ENCODE results near the gene METTL27.
A peak's percentile ranks its signal among the peaks of the same experiment; 100 is the strongest.
"Not testable (repeated sequence)": the region's sequence is repeated elsewhere in the genome, so short reads cannot be mapped to it uniquely, and the experiment has no call there.

METTL27 gene

DNA sequence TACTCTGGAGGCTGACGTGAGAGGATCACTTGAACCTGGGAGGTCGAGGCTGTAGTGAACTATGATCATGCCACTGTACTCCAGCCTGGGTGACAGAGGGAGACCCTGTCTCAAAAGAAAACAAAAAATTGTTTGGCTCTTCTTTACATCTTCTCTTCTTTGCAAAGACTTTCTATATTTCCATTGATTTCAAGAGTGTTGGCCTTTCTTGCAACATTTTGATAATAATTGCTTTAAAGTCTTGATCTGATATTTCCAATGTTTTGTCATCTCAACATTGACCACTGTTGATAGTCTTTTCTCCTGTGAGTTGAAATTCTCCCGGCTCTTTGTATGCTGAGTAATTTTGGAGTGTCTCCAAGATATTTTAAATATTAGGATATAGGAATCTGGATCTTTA, 29.3 kb downstream of the METTL27 start:
- Mint-ChIP-seq H3K4me1 (no peaks in the 10 kb centered on the region), H3K27me3 (peaks cover 24% of the 10 kb centered on the region), H3K27ac (ENCODE audit: low read depth) (no peak overlapping the region), H3K4me3 (no peak overlapping the region), H3K36me3 (ENCODE audit: insufficient read depth) (no peaks in the 10 kb centered on the region), H3K9me3 (no peaks in the 10 kb centered on the region)
- ATAC-seq (replicated peaks; ENCODE audit: extremely low read depth, poor library complexity, severe bottlenecking) = no peak
- DNase-seq (ENCODE audit: low spot score in 2 of 2) = no peak

DNA sequence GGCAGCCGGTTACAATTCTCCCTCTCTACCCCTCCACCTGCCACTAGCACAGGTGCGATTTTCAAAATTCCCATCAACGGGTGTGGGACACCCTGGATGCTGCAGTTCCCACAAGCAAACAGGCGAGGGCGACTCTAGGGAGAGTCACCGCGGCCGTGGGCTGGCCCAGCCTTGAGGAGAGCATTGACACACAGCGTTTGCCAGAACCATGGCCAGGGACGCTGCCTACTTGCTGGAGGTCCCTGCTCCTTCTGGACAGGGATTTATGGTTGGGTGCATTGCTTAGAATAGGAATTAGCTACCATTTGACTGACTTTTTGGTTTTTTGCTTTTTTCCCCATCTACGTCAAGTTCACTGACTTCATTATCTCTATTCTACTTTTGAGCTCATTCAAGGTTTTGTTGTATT, 30.6 kb downstream of the METTL27 start:
- Mint-ChIP-seq H3K4me1 (no peaks in the 10 kb centered on the region), H3K27me3 (peaks cover 12% of the 10 kb centered on the region), H3K36me3 (ENCODE audit: insufficient read depth) (no peaks in the 10 kb centered on the region), H3K9me3 (no peaks in the 10 kb centered on the region), H3K4me3 (no peak overlapping the region), H3K27ac (ENCODE audit: low read depth) (no peak overlapping the region)
- ATAC-seq (replicated peaks; ENCODE audit: extremely low read depth, poor library complexity, severe bottlenecking) (no peak), DNase-seq (ENCODE audit: low spot score in 2 of 2) (peak in 1 of 2 donors; percentile 24)

DNA sequence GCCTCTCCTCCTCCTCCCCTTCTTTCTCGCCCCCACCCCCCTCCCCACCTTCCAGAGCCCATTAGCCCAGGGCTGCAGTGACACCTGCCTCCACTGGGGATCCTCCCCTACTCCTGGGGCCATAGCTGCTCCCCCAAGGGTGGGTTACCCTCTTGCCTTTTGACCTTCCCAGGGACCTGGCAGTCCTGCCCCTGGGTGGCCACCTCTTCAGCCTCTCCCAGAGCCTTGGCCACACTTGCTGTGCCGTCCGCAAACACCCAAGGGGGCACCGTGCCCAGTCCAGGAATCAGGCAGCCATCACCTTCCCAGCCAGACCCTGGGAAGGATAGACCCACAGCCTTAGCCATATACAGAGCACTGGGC, 31.3 kb downstream of the METTL27 start:
- Mint-ChIP-seq H3K4me3 (no peak overlapping the region), H3K9me3 (no peaks in the 10 kb centered on the region), H3K4me1 (no peaks in the 10 kb centered on the region), H3K27ac (ENCODE audit: low read depth) (no peak overlapping the region), H3K27me3 (peaks cover 10% of the 10 kb centered on the region), H3K36me3 (ENCODE audit: insufficient read depth) (no peaks in the 10 kb centered on the region)
- no peak for DNase-seq (ENCODE audit: low spot score in 2 of 2)
- no peak for ATAC-seq (replicated peaks; ENCODE audit: extremely low read depth, poor library complexity, severe bottlenecking)

DNA sequence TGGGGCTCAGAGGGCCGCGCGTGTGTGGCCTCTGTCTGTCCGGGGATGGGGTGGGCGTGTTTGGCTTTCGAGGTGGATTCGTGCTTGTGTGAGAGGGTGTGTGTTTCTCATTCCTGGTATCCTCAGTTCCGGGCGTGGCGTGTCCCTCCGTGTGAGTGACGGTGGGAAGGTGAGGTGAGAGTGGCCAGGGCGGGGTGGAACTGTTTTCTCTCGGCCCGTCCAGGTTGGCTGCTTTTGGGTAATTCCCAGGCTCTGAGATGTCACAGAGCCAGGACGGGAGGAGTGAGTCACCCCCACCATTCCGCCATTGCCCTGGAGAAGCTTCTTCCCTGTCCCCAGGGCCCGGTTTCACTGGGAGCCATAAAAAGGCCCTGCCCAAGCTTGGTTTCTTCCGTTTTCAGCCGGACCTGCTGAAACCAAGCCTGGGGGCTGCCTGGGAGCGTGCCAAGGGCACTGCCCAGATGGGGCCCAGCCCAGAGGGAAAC, 32.8 kb downstream of the METTL27 start:
- H3K4me3 Mint-ChIP-seq = no peak overlapping the region
- H3K27ac Mint-ChIP-seq (ENCODE audit: low read depth) = no peak overlapping the region

DNA sequence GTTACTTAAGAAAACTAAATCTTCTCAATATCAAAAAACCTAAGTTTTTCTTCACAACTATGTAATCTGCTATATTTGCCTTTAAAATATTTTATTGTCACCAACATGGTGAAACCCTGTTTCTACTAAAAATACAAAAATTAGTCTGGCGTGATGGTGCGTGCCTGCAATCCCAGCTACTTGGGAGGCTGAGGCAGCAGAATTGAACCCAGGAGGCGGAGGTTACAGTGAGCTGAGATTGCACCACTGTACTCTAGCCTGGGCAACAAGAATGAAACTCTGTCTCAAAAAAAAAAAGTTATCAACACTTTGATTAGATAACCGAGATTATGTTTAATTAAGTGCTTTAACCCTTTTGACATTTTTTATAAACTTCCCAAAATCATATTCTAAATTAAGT, 39.9 kb downstream of the METTL27 start:
- Mint-ChIP-seq H3K9me3 (no peaks in the 10 kb centered on the region), H3K4me3 (no peak overlapping the region), H3K27me3 (peaks cover 31% of the 10 kb centered on the region), H3K36me3 (ENCODE audit: insufficient read depth) (no peaks in the 10 kb centered on the region), H3K27ac (ENCODE audit: low read depth) (no peak overlapping the region), H3K4me1 (no peaks in the 10 kb centered on the region)
- ATAC-seq (replicated peaks; ENCODE audit: extremely low read depth, poor library complexity, severe bottlenecking) (no peak), DNase-seq (ENCODE audit: low spot score in 2 of 2) (no peak)

More for the DNA sequence above, 32.8 kb downstream of the METTL27 start:
- Mint-ChIP-seq H3K9me3 (no peaks in the 10 kb centered on the region), H3K4me1 (no peaks in the 10 kb centered on the region), H3K36me3 (ENCODE audit: insufficient read depth) (no peaks in the 10 kb centered on the region), H3K27me3 (peaks cover 7% of the 10 kb centered on the region)
- no peak for ATAC-seq (replicated peaks; ENCODE audit: extremely low read depth, poor library complexity, severe bottlenecking)
- no peak for DNase-seq (ENCODE audit: low spot score in 2 of 2)

DNA sequence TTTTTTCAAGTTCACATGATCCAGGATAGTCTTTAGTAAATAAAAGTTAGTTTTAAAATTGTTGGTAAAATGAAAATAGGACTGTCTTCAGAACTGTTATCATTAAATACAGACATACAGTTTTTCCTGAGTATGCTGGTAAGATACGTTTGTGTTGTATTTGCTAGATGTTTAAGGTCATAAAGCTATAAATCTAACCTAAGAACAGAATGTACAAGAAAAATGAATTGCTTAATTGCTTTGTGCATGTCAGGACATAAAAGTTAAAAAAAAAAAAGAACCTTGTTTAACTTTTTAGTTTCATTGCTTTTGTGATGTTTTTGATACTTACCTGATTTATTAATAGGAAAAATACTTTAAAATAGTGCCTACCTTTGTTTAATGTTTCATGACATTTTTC, 40.7 kb downstream of the METTL27 start:
- H3K4me3 Mint-ChIP-seq = no peak overlapping the region
- ATAC-seq (replicated peaks; ENCODE audit: extremely low read depth, poor library complexity, severe bottlenecking) = no peak
- H3K4me1 Mint-ChIP-seq = no peaks in the 10 kb centered on the region
- no peaks in the 10 kb centered on the region for H3K36me3 Mint-ChIP-seq (ENCODE audit: insufficient read depth)
- peaks cover 31% of the 10 kb centered on the region for H3K27me3 Mint-ChIP-seq
- H3K9me3 Mint-ChIP-seq = no peaks in the 10 kb centered on the region
- DNase-seq (ENCODE audit: low spot score in 2 of 2) = no peak
- no peak overlapping the region for H3K27ac Mint-ChIP-seq (ENCODE audit: low read depth)

DNA sequence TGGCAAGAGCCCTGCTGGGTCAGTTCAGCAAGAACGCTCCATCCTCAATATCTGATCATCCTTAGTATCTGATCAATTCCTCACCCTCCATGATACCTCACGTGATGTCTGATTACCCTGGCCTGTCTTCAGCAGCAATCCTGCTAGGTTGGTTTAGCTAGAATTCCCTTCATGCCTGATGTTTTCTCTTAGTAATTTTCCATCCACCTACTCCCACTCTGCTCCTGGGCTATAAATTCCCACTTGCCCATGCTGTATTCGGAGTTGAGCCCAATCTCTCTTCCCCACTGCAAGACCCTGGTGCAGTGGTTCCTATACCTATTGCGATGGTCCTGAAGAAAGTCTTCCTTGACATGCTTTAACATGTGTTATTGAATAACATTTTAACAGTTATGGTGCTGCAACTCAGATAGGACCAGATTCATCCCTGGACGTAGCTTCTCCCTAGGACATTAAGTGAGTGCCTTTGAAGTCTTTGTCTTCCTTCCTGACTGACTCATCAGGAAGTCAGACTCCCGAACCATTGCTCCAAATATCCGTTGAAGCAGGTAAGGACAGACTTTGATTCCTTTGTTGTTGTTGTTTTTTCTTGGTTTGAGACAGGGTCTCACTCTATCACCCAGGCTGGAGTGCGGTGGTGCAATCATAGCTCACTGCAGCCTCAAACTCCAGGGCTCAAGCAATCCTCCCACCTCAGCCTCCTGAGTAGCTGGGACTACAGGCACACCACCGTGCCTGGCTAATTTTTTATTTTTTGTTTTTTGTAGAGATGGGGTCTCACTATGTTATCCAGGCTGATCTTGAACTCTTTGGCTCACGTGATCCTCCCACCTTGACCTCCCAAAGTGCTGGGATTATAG, 42.8 kb downstream of the METTL27 start:
- no peaks in the 10 kb centered on the region for H3K4me1 Mint-ChIP-seq
- H3K27me3 Mint-ChIP-seq = peaks cover 38% of the 10 kb centered on the region
- no peaks in the 10 kb centered on the region for H3K36me3 Mint-ChIP-seq (ENCODE audit: insufficient read depth)
- no peak overlapping the region for H3K4me3 Mint-ChIP-seq
- ATAC-seq (replicated peaks; ENCODE audit: extremely low read depth, poor library complexity, severe bottlenecking) (no peak), DNase-seq (ENCODE audit: low spot score in 2 of 2) (no peak)
- H3K9me3 Mint-ChIP-seq = no peaks in the 10 kb centered on the region
- H3K27ac Mint-ChIP-seq (ENCODE audit: low read depth) = no peak overlapping the region

DNA sequence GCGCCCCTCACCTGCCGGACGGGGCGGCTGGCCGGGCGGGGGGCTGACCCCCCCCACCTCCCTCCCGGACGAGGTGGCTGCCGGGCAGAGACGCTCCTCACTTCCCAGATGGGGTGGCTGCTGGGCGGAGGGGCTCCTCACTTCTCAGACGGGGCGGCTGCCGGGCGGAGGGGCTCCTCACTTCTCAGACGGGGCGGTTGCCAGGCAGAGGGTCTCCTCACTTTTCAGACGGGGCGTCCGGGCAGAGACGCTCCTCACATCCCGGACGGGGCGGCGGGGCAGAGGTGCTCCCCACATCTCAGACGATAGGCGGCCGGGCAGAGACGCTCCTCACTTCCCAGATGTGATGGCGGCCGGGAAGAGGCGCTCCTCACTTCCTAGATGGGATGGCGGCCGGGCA, 45.1 kb downstream of the METTL27 start:
- H3K9me3 Mint-ChIP-seq; H3K27ac Mint-ChIP-seq (ENCODE audit: low read depth); ATAC-seq (replicated peaks; ENCODE audit: extremely low read depth, poor library complexity, severe bottlenecking); H3K36me3 Mint-ChIP-seq (ENCODE audit: insufficient read depth); H3K4me3 Mint-ChIP-seq; H3K4me1 Mint-ChIP-seq; DNase-seq (ENCODE audit: low spot score in 2 of 2): not testable (repeated sequence)
- H3K27me3 Mint-ChIP-seq = peaks cover 37% of the 10 kb centered on the region

DNA sequence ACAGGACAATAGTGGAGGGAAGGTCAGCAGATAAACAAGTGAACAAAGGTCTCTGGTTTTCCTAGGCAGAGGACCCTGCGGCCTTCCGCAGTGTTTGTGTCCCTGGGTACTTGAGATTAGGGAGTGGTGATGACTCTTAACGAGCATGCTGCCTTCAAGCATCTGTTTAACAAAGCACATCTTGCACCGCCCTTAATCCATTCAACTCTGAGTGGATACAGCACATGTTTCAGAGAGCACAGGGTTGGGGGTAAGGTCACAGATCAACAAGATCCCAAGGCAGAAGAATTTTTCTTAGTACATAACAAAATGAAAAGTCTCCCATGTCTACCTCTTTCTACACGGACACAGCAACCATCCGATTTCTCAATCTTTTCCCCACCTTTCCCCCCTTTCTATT, 45.7 kb downstream of the METTL27 start:
- DNase-seq (ENCODE audit: low spot score in 2 of 2); H3K4me1 Mint-ChIP-seq; H3K27ac Mint-ChIP-seq (ENCODE audit: low read depth); ATAC-seq (replicated peaks; ENCODE audit: extremely low read depth, poor library complexity, severe bottlenecking); H3K36me3 Mint-ChIP-seq (ENCODE audit: insufficient read depth); H3K4me3 Mint-ChIP-seq; H3K9me3 Mint-ChIP-seq: not testable (repeated sequence)
- peaks cover 42% of the 10 kb centered on the region for H3K27me3 Mint-ChIP-seq

DNA sequence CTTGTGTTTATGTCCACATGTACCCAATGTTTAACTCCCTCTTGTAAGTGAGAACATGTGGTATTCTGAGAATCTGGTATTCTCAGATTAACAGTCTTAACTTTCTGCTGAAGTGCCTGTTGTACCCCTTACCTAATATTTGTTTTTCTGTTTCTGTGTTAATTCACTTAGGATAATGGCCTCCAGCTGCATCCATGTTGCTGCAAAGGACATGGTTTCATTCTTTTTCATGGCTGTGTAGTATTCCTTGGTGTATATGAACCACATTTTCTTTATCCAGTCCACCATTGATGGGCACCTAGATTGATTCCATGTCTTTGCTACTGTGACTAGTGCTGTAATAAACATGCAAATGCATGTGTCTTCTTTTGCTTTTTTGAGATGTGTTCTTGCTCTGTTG, 47.1 kb downstream of the METTL27 start:
- not testable (repeated sequence) for H3K27ac Mint-ChIP-seq (ENCODE audit: low read depth); H3K4me3 Mint-ChIP-seq; H3K36me3 Mint-ChIP-seq (ENCODE audit: insufficient read depth); ATAC-seq (replicated peaks; ENCODE audit: extremely low read depth, poor library complexity, severe bottlenecking); H3K9me3 Mint-ChIP-seq; H3K4me1 Mint-ChIP-seq; DNase-seq (ENCODE audit: low spot score in 2 of 2)
- H3K27me3 Mint-ChIP-seq = peaks cover 36% of the 10 kb centered on the region

DNA sequence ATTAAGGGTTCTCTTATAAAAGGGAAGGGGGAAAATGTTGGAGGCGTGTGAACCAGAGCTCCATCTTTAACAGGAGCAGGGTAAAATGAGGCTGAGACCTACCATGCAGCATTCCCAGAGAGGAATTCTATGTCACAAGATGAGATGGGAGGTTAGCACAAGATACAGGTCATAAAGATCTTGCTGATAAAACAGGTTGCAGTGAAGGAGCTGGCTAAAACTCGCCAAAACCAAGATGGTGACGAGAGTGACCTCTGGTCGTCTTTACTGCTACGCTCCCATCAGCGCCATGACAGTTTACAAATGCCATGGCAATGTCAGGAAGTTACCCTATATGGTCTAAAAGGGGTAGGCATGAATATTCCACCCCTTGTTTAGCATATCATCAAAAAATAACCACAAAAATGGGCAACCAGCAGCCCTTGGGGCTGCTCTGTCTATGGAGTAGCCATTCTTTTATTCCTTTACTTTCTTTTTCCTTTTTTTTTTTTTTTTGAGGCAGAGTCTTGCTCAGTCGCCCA, 51.1 kb downstream of the METTL27 start:
- peaks cover 23% of the 10 kb centered on the region for H3K27me3 Mint-ChIP-seq
- H3K27ac Mint-ChIP-seq (ENCODE audit: low read depth); H3K4me1 Mint-ChIP-seq; H3K36me3 Mint-ChIP-seq (ENCODE audit: insufficient read depth); H3K9me3 Mint-ChIP-seq; DNase-seq (ENCODE audit: low spot score in 2 of 2); ATAC-seq (replicated peaks; ENCODE audit: extremely low read depth, poor library complexity, severe bottlenecking); H3K4me3 Mint-ChIP-seq: not testable (repeated sequence)

DNA sequence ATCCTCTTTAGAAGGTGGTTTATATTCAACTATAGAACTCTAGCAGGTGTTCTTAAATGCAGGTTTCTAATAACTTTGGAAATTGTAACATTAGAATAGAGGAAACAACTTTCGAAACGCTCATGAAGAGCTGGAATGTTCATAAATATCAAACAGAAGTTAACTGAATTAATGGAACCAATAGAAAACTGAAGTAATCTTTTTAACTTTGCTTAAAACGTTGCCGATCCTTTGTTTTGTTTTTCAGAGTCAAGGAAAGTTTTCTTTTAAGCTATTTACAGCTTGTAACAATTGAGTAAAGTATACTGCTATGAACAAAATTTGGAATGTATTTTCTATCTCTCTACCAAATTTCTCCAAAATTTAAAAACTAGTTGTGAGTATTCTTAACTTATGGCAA, 53.3 kb downstream of the METTL27 start:
- Mint-ChIP-seq H3K27me3 (peaks cover 9% of the 10 kb centered on the region), H3K27ac (ENCODE audit: low read depth) (no peak overlapping the region), H3K4me3 (no peak overlapping the region)

DNA sequence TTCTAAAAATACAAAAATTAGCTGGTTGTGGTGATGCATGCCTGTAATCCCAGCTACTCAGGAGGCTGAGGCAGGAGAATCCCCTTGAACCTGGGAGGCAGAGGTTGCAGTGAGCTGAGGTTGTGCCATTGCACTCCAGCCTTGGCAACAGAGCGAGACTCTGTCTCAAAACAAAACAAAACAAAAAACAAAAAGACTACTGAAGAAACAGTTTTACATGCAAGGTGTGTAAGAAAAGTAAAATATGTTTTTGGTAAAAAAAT, 54.6 kb downstream of the METTL27 start:
- not testable (repeated sequence) for H3K4me3 Mint-ChIP-seq; ATAC-seq (replicated peaks; ENCODE audit: extremely low read depth, poor library complexity, severe bottlenecking); H3K9me3 Mint-ChIP-seq; DNase-seq (ENCODE audit: low spot score in 2 of 2); H3K27ac Mint-ChIP-seq (ENCODE audit: low read depth); H3K36me3 Mint-ChIP-seq (ENCODE audit: insufficient read depth); H3K4me1 Mint-ChIP-seq; H3K27me3 Mint-ChIP-seq

More for the DNA sequence above, 53.3 kb downstream of the METTL27 start:
- ATAC-seq (replicated peaks; ENCODE audit: extremely low read depth, poor library complexity, severe bottlenecking) (no peak), DNase-seq (ENCODE audit: low spot score in 2 of 2) (no peak)
- no peaks in the 10 kb centered on the region for H3K9me3 Mint-ChIP-seq
- H3K36me3 Mint-ChIP-seq (ENCODE audit: insufficient read depth) = no peaks in the 10 kb centered on the region
- no peaks in the 10 kb centered on the region for H3K4me1 Mint-ChIP-seq

Measured in central memory CD8-positive, alpha-beta T cell (primary cell).